ENCODE data around the gene RNF207.

RNF207 gene

GRCh38 chr1:6249739-6250689 is 44.1 kb downstream of the RNF207 start:
- DNase-seq (ENCODE audit: low read depth in 2 of 2), result no peak

GRCh38 chr1:6251233-6251632 is 45.3 kb downstream of the RNF207 start:
- DNase-seq (ENCODE audit: low read depth in 2 of 2), result no peak

- no peak for DNase-seq (ENCODE audit: low read depth in 2 of 2)
Measured at GRCh38 chr1:6251681-6252373, 45.9 kb downstream of the RNF207 start.

- no peak for DNase-seq (ENCODE audit: low read depth in 2 of 2)
Measured at GRCh38 chr1:6252374-6252710, 46.4 kb downstream of the RNF207 start.

- no peak for DNase-seq (ENCODE audit: low read depth in 2 of 2)
Measured at GRCh38 chr1:6253380-6253779, 47.5 kb downstream of the RNF207 start.

GRCh38 chr1:6254691-6255090 is 48.8 kb downstream of the RNF207 start:
- DNase-seq (ENCODE audit: low read depth in 2 of 2), result no peak

- DNase-seq (ENCODE audit: low read depth in 2 of 2), result no peak
Measured at GRCh38 chr1:6256645-6257044, 50.7 kb downstream of the RNF207 start.

- no peak for DNase-seq (ENCODE audit: low read depth in 2 of 2)
Measured at GRCh38 chr1:6257541-6258069, 51.7 kb downstream of the RNF207 start.

- no peak for DNase-seq (ENCODE audit: low read depth in 2 of 2)
Measured at GRCh38 chr1:6258675-6259074, 52.8 kb downstream of the RNF207 start.

- DNase-seq (ENCODE audit: low read depth in 2 of 2), result peak; percentile 72 to 73
Measured at GRCh38 chr1:6259491-6260362, 53.8 kb downstream of the RNF207 start.

- no peak for DNase-seq (ENCODE audit: low read depth in 2 of 2)
Measured at GRCh38 chr1:6260433-6260934, 54.6 kb downstream of the RNF207 start.

- peak; percentile 41 for DNase-seq (ENCODE audit: low read depth in 2 of 2)
Measured at GRCh38 chr1:6260961-6261614, 55.2 kb downstream of the RNF207 start, which contains the start of gene GPR153. Gene GPR153, minus strand, starts transcription at chr1:6261098. Its CDS starts 6,193 bp downstream, at chr1:6254905.

- no peak for DNase-seq (ENCODE audit: low read depth in 2 of 2)
Measured at GRCh38 chr1:6261615-6261995, 55.7 kb downstream of the RNF207 start.

GRCh38 chr1:6262555-6263420 is 56.9 kb downstream of the RNF207 start:
- DNase-seq (ENCODE audit: low read depth in 2 of 2), result no peak

- no peak for DNase-seq (ENCODE audit: low read depth in 2 of 2)
Measured at GRCh38 chr1:6263716-6264115, 57.8 kb downstream of the RNF207 start.

GRCh38 chr1:6265151-6265550 is 59.2 kb downstream of the RNF207 start:
- DNase-seq (ENCODE audit: low read depth in 2 of 2), result no peak

- no peak for DNase-seq (ENCODE audit: low read depth in 2 of 2)
Measured at GRCh38 chr1:6266641-6267040, 60.7 kb downstream of the RNF207 start.

GRCh38 chr1:6267686-6268322 is 61.9 kb downstream of the RNF207 start:
- DNase-seq (ENCODE audit: low read depth in 2 of 2), result no peak

GRCh38 chr1:6268415-6268814 is 62.5 kb downstream of the RNF207 start:
- DNase-seq (ENCODE audit: low read depth in 2 of 2), result no peak

GRCh38 chr1:6269296-6269695 is 63.4 kb downstream of the RNF207 start:
- DNase-seq (ENCODE audit: low read depth in 2 of 2), result no peak
